GM23338 (cell line): ENCODE results near the gene PIPOX. TPM values are rescaled to one million over a fixed set of nuclear protein-coding genes. Genes with fewer than 3 reads are reported as not detected.

ENCODE experiments used
- ATAC-seq: fragments of 200-7000 bp; cut with Tn5 transposase; 3 replicates; pipeline ENCODE4 v1.9.1; 2020
- DNase-seq: peaks from one replicate; pipeline ENCODE4 v3.0.0-alpha.2; 2015; ENCODE audit warnings: low spot score
- H2AFZ ChIP-seq: fragments of 200-600 bp; sonication (generic); 2 replicates; pipeline ENCODE4 v1.8.0; 2016; ENCODE audit warnings: antibody characterized with exemption, mild to moderate bottlenecking, moderate library complexity
- H3F3A ChIP-seq: fragments of 200-600 bp; sonication (generic); replicated peaks from 2 replicates; pipeline ENCODE4 v1.8.0; 2017; ENCODE audit warnings: antibody characterized with exemption, mixed run types, low read depth
- H3K27ac ChIP-seq: fragments of 200-600 bp; sonication (generic); 2 replicates; pipeline ENCODE4 v1.6.1; 2016; ENCODE audit warnings: low read depth
- H3K27me3 ChIP-seq: fragments of 200-600 bp; sonication (generic); 2 replicates; pipeline ENCODE4 v1.8.0; 2016; ENCODE audit warnings: mild to moderate bottlenecking, mixed run types, moderate library complexity; ENCODE audit not compliant: insufficient read depth
- H3K36me3 ChIP-seq: fragments of 200-600 bp; sonication (generic); 2 replicates; pipeline ENCODE4 v1.8.0; 2016; ENCODE audit warnings: mild to moderate bottlenecking; ENCODE audit not compliant: insufficient read depth
- H3K4me1 ChIP-seq: fragments of 200-600 bp; sonication (generic); 2 replicates; pipeline ENCODE4 v1.8.0; 2016; ENCODE audit warnings: mild to moderate bottlenecking, moderate library complexity; ENCODE audit not compliant: insufficient read depth
- H3K4me2 ChIP-seq: fragments of 200-600 bp; sonication (generic); 2 replicates; pipeline ENCODE4 v1.7.1; 2017; ENCODE audit warnings: mixed run types
- H3K4me3 ChIP-seq: fragments of 200-600 bp; sonication (generic); 2 replicates; pipeline ENCODE4 v1.6.1; 2016; ENCODE audit warnings: mixed run types
- H3K79me2 ChIP-seq: fragments of 200-600 bp; sonication (generic); replicated peaks from 2 replicates; pipeline ENCODE4 v1.8.0; 2017; ENCODE audit warnings: mild to moderate bottlenecking; ENCODE audit not compliant: insufficient read depth
- H3K9me2 ChIP-seq: fragments of 200-600 bp; sonication (generic); 2 replicates; pipeline ENCODE4 v1.8.0; 2017; ENCODE audit not compliant: insufficient read depth
- H4K20me1 ChIP-seq: fragments of 200-600 bp; sonication (generic); replicated peaks from 2 replicates; pipeline ENCODE4 v1.8.0; 2017; ENCODE audit warnings: mild to moderate bottlenecking; ENCODE audit not compliant: insufficient read depth
- H3K27ac Mint-ChIP-seq: 2 replicates; pipeline ENCODE4 v1.8.0; 2020; ENCODE audit warnings: inconsistent platforms, mild to moderate bottlenecking, moderate library complexity, mixed read lengths
- H3K27me3 Mint-ChIP-seq: 3 replicates; pipeline ENCODE4 v1.8.0; 2022; ENCODE audit warnings: low read depth, mild to moderate bottlenecking, moderate library complexity, mixed read lengths, inconsistent platforms; ENCODE audit not compliant: insufficient read depth, poor library complexity
- H3K36me3 Mint-ChIP-seq: 3 replicates; pipeline ENCODE4 v1.8.0; 2021; ENCODE audit warnings: low read depth, mild to moderate bottlenecking, inconsistent platforms, moderate library complexity, mixed read lengths
- H3K4me1 Mint-ChIP-seq: 3 replicates; pipeline ENCODE4 v1.8.0; 2020; ENCODE audit warnings: mild to moderate bottlenecking, inconsistent platforms, mixed read lengths
- H3K4me3 Mint-ChIP-seq: 3 replicates; pipeline ENCODE4 v1.8.0; 2021; ENCODE audit warnings: moderate library complexity, mild to moderate bottlenecking, inconsistent platforms, mixed read lengths
- H3K9me3 Mint-ChIP-seq: 3 replicates; pipeline ENCODE4 v1.8.0; 2020; ENCODE audit warnings: moderate library complexity, mild to moderate bottlenecking, inconsistent platforms, mixed read lengths
- EZH2 ChIP-seq: fragments of 200-600 bp; sonication (generic); IDR thresholded peaks from one replicate; pipeline ENCODE4 v1.8.0; 2017; ENCODE audit warnings: antibody characterized with exemption, mild to moderate bottlenecking, low read depth; ENCODE audit not compliant: unreplicated experiment
- REST ChIP-seq: IDR thresholded peaks from one replicate; pipeline ENCODE4 v1.6.1; 2018; ENCODE audit warnings: antibody characterized with exemption; ENCODE audit not compliant: unreplicated experiment
- ZNF462 ChIP-seq: fragments of 250-450 bp; sonication (Bioruptor Pico); IDR thresholded peaks from 2 replicates; pipeline ENCODE4 v1.5.0; 2020; ENCODE audit warnings: mild to moderate bottlenecking, moderate library complexity
- polyA plus RNA-seq: library from polyadenylated mRNA; unstranded; fragments of >200 nt; fragmentation: Nextera tagmentation; extraction: Ambion mirVana; gene quantifications from 2 replicates; pipeline ENCODE4 v1.2.1, GENCODE V29; 2016
- total RNA-seq: library from RNA; depleted of rRNA; stranded (reverse); fragments of >200 nt; shearing (Covaris generic); gene quantifications from 2 replicates; pipeline ENCODE4 v1.2.3, GENCODE V29; 2014

The PIPOX gene
- total and polyA plus RNA-seq, 2 experiments from 2014 or later, result 22.6 to 34.6 TPM

- TF ChIP-seq ZNF462 (CRISPR knock-in tag), result no peak
Measured at GRCh38 chr17:29057361-29057760, 14.4 kb downstream of the PIPOX start (continued).

- ATAC-seq, result no peak
- Mint-ChIP-seq H3K9me3 (no peaks in the 10 kb centered on the region; the same call in 2 of the 3 replicates), H3K27ac (no peak overlapping the region), H3K27me3 (peaks cover 12% of the 10 kb centered on the region), H3K36me3 (peaks cover 8% of the 10 kb centered on the region; the same call in 2 of the 3 replicates), H3K4me3 (no peak overlapping the region), H3K4me1 (peaks cover 38% of the 10 kb centered on the region)
- H3K79me2 ChIP-seq, result no peaks in the 10 kb centered on the region
- no peaks in the 10 kb centered on the region for H4K20me1 ChIP-seq
- peaks cover 34% of the 10 kb centered on the region for H3K4me1 ChIP-seq
- no peaks in the 10 kb centered on the region; the same call in 1 of the 2 replicates for H3K9me2 ChIP-seq
- no peak overlapping the region for H3K27ac ChIP-seq
- no peak overlapping the region for H2AFZ ChIP-seq
- no peak overlapping the region for H3K4me3 ChIP-seq
- no peaks in the 10 kb centered on the region; the same call in 1 of the 2 replicates for H3F3A ChIP-seq
- H3K36me3 ChIP-seq, result no peaks in the 10 kb centered on the region
- H3K27me3 ChIP-seq, result no peaks in the 10 kb centered on the region
- no peak for DNase-seq
- no peak overlapping the region for H3K4me2 ChIP-seq
- no peak for TF ChIP-seq EZH2
- no peak for TF ChIP-seq REST
- no peak for TF ChIP-seq ZNF462 (CRISPR knock-in tag)
Measured at GRCh38 chr17:29058391-29058790, 15.4 kb downstream of the PIPOX start.
